ENCODE data around the gene ZNF74.

Gene ZNF74

DNA sequence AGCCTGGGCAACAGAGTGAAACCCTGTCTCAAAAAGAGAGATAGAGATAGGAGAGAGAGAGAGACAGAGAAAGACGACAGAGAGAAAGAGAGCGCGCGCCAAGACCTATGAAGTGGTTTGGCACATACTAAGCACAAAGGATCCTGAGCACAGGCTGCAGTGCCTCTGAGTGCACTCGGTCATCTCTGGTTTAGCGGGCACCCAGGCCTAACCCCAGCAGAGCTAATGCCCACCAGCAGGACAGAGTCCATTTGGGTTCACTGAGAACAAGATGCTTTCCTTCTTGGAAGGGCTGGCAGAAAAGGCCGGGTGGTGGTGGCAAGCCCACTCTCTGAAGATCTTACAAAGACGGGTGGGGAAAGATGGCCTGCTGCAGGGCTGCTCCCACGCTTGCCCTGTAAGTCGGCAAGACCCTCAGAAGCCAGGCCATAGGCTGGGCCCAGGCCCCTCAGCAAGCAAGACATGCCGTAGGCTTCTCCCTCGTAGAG lies 40.4 kb downstream of the ZNF74 start:
- no peak for DNase-seq

- no peak for DNase-seq
Observed at GRCh38 chr22:20434773-20435172, 40.8 kb downstream of the ZNF74 start.

GRCh38 chr22:20435436-20436306 lies 41.7 kb downstream of the ZNF74 start:
- DNase-seq, result no peak

GRCh38 chr22:20436307-20436767 lies 42.4 kb downstream of the ZNF74 start:
- no peak for DNase-seq

DNA sequence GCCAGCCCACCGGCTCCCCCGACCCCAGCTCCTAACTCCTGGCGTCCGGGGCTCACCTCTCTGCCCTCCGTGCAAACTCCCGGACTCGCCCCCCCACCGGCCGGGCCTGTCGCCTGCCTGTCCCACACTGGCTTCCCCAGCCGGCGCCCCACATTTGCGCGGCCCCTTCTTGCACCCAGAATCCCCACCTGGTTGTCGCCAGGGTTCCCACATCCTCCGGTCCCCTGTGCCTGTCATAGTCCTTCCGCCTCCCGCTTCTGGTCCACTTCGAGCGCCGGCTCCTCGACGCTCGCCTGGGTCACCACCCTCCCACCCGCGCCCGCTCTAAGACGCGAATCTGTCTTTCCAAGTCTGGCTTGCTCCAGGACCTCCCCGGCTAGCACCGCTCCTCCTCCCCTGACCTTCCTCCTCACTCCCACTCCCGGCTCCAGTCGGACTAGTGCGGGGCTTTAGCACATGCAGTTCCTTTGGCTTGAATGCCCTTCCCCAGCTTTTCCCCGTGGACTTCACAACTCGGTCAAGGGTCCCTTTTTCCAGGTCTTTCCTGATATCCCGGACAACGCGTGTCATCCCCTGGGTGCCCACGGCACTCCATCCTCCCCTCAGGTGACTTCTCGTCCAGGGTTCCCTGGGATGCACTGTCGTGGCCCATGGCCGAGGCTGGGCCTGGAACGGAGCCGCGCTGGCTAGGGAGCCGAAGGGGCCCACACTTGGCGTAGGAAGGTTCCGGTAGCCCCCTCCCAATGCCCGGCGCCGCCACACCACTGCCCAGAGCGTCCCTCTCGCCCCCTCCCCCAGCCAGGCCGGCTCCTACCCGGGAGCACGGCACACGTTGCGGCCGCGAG lies 43.0 kb downstream of the ZNF74 start:
- no peak for DNase-seq

GRCh38 chr22:20437613-20438426 lies 43.9 kb downstream of the ZNF74 start, which contains the start of gene SCARF2:
Gene SCARF2, minus strand, starts transcription at chr22:20437825. Its CDS starts 71 bp downstream, at chr22:20437754.
- no peak for DNase-seq

DNA sequence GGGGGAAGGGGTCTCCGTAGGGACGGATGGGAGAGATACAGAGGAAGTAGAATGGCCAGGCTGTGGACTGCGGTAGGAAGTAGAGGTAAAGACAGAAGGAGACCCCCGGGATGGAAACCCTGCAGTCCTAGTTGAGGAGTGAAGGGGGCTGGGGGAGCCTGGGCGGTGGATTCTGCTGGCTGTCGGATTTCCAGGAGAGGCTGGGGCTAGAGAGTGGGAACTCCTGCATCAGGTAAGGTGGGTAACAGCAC lies 44.4 kb downstream of the ZNF74 start:
- DNase-seq, result no peak

DNA sequence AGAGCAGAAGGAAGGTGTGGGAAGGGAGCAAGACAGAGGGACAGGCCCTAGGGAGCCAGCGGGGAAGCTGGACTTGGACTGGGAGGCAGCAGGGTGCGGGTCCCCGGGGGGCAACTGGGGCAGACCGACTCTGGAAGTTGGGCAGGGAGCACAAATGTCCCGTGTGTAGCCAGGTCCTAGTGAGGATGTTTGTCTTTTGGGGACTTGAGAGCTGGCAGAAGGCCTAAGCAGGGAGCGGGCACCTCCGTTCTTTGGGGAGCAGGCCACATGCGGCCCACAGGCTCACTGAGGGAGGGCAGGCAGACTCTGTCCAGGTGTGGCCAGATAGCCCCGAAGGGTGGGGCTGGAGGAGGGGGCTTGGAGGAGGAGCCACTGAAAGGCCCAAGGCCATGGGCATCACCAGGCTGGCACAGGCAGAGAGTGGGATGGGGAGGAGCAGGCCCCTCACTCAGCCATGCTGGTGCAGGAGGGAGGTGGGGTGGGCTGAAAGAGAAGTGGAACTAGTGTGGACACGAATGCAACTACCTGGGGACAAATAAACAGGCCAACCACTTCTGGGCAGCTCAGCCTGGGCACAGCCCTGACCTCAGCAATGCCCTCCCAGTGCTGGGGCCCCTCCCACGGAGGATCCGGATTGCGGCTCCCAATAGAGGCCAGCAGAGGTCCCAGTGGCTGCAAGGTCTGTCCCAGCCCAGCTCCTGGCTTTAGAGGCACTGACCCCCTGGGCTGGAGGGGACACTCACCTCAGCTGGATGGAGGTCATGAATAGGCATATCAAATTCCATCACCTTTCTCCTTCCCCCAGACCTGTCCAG lies 44.9 kb downstream of the ZNF74 start:
- DNase-seq, result no peak

GRCh38 chr22:20439556-20439927 lies 45.6 kb downstream of the ZNF74 start:
- DNase-seq, result no peak

GRCh38 chr22:20439928-20440575 lies 46.1 kb downstream of the ZNF74 start:
- no peak for DNase-seq

DNA sequence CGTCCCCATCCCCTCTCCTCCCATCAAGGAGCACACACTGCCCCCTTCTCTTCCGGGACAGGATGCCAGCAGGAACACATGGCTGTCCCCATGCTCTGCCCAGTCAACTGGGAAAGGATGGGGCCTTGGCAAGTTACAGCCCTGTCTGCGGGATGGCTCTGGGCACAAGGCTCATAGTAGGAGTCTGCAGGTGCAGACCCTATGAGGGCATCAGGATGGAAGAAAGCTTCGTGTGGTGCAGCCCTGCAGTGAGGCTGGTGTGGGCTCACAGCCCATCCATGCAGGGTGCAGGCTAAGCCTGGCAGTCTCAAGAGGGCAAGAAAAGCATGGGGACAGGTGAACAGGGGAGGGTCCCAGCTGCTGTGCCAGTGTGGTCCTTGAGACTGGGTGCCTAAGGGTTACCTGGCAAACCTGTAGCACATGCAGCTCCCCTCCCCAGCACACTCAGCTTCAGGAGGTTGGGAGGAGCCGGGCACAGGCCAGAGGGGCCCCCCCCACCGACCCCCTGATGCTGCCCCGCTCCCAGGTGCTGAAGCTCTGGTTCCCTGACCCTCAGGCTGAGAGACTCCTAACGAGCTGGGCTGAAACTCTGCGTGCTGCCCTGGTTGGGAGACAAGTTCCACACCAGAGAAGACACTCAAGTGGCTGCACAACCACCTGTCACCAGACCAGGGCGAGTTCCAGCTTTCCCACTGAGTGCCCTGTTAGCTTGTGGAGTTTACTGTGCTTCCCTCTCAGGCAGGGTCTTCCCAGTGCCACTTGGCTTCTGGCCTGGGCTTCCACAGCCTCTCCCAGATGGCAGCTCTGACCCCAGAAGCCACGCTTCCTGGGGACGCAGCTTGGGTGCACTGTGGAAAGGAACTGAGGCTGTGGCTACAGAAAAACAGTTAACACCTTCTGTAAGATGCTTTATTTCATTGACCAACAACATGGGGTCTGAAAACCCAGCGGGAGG lies 47.0 kb downstream of the ZNF74 start:
- no peak for DNase-seq

DNA sequence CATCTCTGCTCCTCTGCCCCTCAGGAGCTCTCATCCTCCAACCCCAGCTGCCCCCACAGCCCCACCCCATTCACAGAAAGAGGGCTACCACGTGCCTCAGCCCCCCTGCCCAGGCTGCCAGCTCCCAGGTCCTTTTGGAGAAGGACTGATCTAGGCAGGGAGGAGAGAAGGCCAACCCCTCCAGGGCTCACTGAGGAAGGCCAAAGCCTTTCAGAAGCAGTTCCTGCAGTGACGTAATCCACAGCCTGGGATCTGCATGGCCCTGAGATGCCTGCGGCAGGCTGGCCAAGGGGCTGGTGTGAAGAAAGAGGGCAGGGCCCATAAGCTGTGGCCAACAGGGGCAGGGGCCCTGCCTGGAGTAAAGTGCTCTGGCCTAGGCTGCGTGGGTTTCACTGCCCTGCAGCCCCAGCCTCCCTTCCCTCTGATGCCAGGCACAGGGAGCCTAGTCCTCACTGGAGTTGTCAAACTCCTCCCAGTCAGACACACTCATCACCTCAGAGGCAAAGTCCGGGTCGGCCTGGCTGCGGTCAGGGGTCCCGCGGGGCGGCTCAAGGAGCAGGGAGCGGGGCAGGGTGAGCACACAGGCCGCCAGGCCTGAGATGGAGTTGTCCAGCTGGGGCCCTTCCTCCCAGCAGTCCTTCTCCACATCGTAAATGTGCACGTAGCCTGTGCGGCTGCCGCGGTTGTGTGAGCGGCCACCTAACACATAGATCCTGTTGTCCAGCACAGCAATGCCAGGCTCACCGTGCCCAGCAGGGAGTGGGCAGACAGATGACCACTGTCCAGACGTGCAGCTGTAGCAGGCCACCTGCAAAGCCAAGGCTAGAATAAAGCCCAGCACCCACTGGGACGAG lies 47.9 kb downstream of the ZNF74 start:
- no peak for DNase-seq

DNA sequence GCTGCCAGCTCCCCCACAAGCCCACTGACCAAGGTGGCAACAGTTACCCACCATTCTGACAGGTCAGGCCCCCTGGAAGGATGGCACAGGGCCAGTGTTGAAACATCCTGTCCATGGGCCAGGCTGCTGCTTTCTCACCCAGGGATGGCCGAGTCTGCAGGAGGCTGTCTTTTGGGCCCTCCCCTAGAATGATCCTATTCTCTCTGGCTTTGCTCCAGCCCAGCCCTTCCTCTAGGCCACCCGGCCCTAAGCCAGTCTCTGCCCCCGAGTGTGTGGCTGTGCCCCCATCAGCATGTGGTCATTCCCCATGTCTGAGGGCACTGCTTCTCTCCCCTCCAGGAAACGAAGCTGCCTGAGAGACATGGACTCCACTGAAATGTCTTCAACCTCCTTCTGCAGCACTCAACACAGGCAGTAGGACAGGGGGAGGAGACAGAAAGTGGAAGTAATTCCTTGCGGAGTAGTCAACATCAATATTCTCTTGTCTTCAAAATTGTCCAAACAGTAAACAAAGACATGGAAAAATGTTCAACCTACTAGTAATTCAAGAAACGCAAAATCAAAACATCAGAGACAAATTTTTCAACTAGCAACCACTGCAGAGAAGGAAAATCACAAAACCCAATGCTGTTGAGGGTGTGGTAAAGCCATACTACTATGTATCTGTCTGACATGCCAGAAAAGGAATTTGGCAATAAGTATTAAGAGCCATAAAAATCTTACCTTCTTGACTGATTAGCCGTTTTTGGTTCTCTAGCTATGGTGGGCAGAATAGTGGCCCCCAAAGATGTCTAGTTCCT lies 48.7 kb downstream of the ZNF74 start:
- no peak for DNase-seq

DNA sequence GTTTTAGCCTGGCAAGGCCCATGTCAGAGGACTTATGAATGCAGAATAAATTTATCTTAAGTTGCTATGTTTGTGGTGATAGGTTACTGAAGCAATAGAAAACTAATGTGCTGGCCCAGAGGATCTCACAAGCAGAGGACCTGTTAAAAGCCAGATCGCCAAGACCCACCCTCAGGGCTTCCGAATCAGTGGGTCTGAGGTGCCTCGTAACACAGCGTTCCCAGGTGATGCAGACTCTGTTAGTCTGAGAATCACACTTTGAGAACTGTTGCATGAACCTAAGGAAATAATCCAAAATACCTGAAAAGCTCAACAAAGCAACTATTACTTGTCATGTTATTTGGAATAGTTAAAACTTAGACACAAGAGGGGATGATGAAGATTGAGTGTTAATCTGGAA lies 50.4 kb downstream of the ZNF74 start:
- DNase-seq, result no peak

GRCh38 chr22:20446383-20446970 lies 52.5 kb downstream of the ZNF74 start:
- no peak for DNase-seq

GRCh38 chr22:20448630-20449029 lies 54.7 kb downstream of the ZNF74 start:
- DNase-seq, result no peak

DNA sequence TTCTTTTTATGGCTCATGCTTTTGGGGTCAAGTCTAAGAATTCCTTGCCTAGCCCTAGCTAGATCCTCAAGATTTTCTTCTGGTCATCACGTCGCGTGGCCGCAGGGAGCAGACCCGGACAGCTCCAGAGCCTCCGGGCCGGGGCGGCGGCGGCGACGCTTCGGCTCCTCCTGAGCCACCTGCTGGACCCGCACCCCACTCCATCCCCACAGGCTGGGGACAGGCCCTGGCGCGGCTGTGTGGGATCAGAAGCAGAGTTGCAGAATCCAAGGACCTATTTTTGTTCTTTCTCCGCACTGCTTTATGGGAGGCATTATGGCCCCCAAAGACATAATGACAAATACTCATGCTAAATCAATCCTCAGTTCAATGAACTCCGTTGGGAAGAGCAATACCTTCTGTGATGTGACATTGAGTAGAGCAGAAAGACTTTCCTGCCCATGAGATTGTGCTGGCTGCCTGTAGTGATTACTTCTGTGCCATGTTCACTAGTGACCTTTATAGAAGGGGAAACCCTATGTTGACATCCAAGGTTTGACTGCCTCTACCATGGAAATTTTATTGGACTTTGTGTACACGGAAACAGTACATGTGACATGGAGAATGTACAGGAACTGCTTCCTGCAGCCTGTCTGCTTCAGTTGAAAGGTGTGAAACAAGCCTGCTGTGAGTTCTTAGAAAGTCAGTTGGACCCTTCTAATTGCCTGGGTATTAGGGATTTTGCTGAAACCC lies 56.0 kb downstream of the ZNF74 start:
- DNase-seq, result no peak

GRCh38 chr22:20450551-20450906 lies 56.6 kb downstream of the ZNF74 start:
- DNase-seq, result no peak

Data from DMS 273 treated with DMSO at 0.1 percent for 48 hours (cell line).